Suprapubic skin (tissue), 3 donors: ENCODE results near the gene DSE.

Source experiments
- CTCF ChIP-seq, 2 donors: fragments of 200-600 bp in 1 of 2; fragments of 450-650 bp in 1 of 2; sonication (generic) in 1 of 2; IDR thresholded peaks; one replicate each; pipeline ENCODE4 v1.5.1; 2016 to 2019; ENCODE audit warnings: antibody characterized with exemption in 2 of 2, mild to moderate bottlenecking in 1 of 2, moderate library complexity in 1 of 2
- POLR2A ChIP-seq, 2 donors: fragments of 450-650 bp; IDR thresholded peaks; one replicate each; pipeline ENCODE4 v1.6.1; 2017; ENCODE audit warnings: antibody characterized with exemption in 2 of 2, mild to moderate bottlenecking in 2 of 2, moderate library complexity in 2 of 2

GRCh38 chr6:116365743-116366142, 5.0 kb upstream of the DSE start:
- TF ChIP-seq CTCF (IDR thresholded peaks at IDR 0.05) (no peak), POLR2A (IDR thresholded peaks at IDR 0.05) (no peak)
